ENCODE measurements around the gene KRTCAP2. TPM values are rescaled to one million over a fixed set of nuclear protein-coding genes. Genes with fewer than 3 reads are reported as not detected.

The KRTCAP2 gene
- total and polyA plus RNA-seq, 10 of the 15 experiments (the other 5 are each of a cell fraction or from before 2014, with no cell fraction given), result 61.3 to 238 (median 141) TPM

GRCh38 chr1:155202731-155203515, 29.8 kb upstream of the KRTCAP2 start:
- RAD21 ChIA-PET (ENCODE audit: unreplicated experiment), result interaction anchor here (1.2 kb wide), 1 partner anchor 48 kb away, joined by 4 read pairs; no protein-coding TSS in a partner anchor
- H3K9me3 ChIP-seq (replicated peaks; ENCODE audit: control insufficient read depth, insufficient read depth, low read length), result no peaks in the 10 kb centered on the region
- H3K4me2 ChIP-seq (ENCODE audit: control insufficient read depth, insufficient read depth), result no peak overlapping the region
- no peaks in the 10 kb centered on the region; a peak in 1 of 4 replicates for H3K27me3 ChIP-seq (replicated peaks in 1 of 2; ENCODE audit: control insufficient read depth in 2 of 2, insufficient read depth in 2 of 2, low read length in 1 of 2)
- CTCF ChIA-PET, result interaction anchor here (1.0 to 2.9 kb wide), 5 partner anchors 8 to 47 kb away, joined by 3 to 12 read pairs (median 3); no protein-coding TSS in a partner anchor
- no peak for DNase-seq (ENCODE audit: low read depth, low spot score)
- no TSS peak for BruUV-seq (replicated peaks)
- H3K27ac ChIP-seq (ENCODE audit: control insufficient read depth, insufficient read depth), result no peak overlapping the region
- SMC1A ChIA-PET (ENCODE audit: uncharacterized antibody, unreplicated experiment), result no interaction called here
- no peak for FAIRE-seq
- WGBS (ENCODE audit: insufficient coverage, insufficient replicate concordance, low lambda C conversion rate, missing lambda C conversion rate), result 58% methylated on average over 19 of the region's 19 CpGs
- H3K9ac ChIP-seq (ENCODE audit: control insufficient read depth, insufficient read depth, low read length), result no peak overlapping the region
- H4K20me1 ChIP-seq (ENCODE audit: control insufficient read depth, insufficient read depth), result no peaks in the 10 kb centered on the region
- ATAC-seq, result no peak
- no peak overlapping the region for H2AFZ ChIP-seq (ENCODE audit: control insufficient read depth, low read depth, low read length)
- peaks cover 5% of the 10 kb centered on the region for H3K4me1 ChIP-seq (ENCODE audit: control insufficient read depth, insufficient read depth, low read length)
- no peak overlapping the region for H3K4me3 ChIP-seq
- H3K79me2 ChIP-seq (ENCODE audit: control insufficient read depth, insufficient read depth, low read length), result no peaks in the 10 kb centered on the region
- intact Hi-C loops (cut with micrococcal nuclease; ENCODE audit: unreplicated experiment) (no loop called here), in situ Hi-C loops (cut with MboI) (no loop called here)
- H3K36me3 ChIP-seq (ENCODE audit: control insufficient read depth in 2 of 2, insufficient read depth in 2 of 2, low read length in 1 of 2), result no peaks in the 10 kb centered on the region
- POLR2A ChIA-PET, result interaction anchor here (1.1 kb wide), 1 partner anchor 26 kb away, joined by 3 read pairs; no protein-coding TSS in a partner anchor
- no peak for TF ChIP-seq RBBP5 (conservative IDR thresholded peaks at IDR 0.05)
- TF ChIP-seq EGR1 (IDR thresholded peaks at IDR 0.05; ENCODE audit: borderline replicate concordance in 1 of 2, low read depth in 2 of 2, low read length in 2 of 2), result no peak
- no peak for TF ChIP-seq PRDM15 (CRISPR knock-in tag; IDR thresholded peaks at IDR 0.05)
- no peak for TF ChIP-seq RAD21 (IDR thresholded peaks at IDR 0.05; ENCODE audit: insufficient read depth, low read depth, low read length)
- TF ChIP-seq SKIL (IDR thresholded peaks at IDR 0.05; ENCODE audit: low read depth, poor library complexity, severe bottlenecking), result no peak
- no peak for TF ChIP-seq ZNF384 (IDR thresholded peaks at IDR 0.05; ENCODE audit: borderline replicate concordance, low read depth, low read length)
- no peak for TF ChIP-seq ASH2L (IDR thresholded peaks at IDR 0.05; ENCODE audit: borderline replicate concordance, low read depth)
- TF ChIP-seq SIN3A (IDR thresholded peaks at IDR 0.05; ENCODE audit: low read depth, low read length), result no peak
- no peak for TF ChIP-seq JUNB (IDR thresholded peaks at IDR 0.05)
- TF ChIP-seq CHD1 (IDR thresholded peaks at IDR 0.05; ENCODE audit: low read depth, low read length), result no peak
- no peak for TF ChIP-seq SMAD5 (IDR thresholded peaks at IDR 0.05; ENCODE audit: low read depth)
- TF ChIP-seq ZNF592 (IDR thresholded peaks at IDR 0.05), result no peak
- no peak for TF ChIP-seq EZH2 (IDR thresholded peaks at IDR 0.05; ENCODE audit: borderline replicate concordance, control insufficient read depth, low read depth, low read length)

Data from GM12878 (cell line).